ENCODE measurements around the gene AKAP7.
"Not testable (repeated sequence)": the region's sequence is repeated elsewhere in the genome, so short reads cannot be mapped to it uniquely, and the experiment has no call there.

Gene AKAP7

DNA sequence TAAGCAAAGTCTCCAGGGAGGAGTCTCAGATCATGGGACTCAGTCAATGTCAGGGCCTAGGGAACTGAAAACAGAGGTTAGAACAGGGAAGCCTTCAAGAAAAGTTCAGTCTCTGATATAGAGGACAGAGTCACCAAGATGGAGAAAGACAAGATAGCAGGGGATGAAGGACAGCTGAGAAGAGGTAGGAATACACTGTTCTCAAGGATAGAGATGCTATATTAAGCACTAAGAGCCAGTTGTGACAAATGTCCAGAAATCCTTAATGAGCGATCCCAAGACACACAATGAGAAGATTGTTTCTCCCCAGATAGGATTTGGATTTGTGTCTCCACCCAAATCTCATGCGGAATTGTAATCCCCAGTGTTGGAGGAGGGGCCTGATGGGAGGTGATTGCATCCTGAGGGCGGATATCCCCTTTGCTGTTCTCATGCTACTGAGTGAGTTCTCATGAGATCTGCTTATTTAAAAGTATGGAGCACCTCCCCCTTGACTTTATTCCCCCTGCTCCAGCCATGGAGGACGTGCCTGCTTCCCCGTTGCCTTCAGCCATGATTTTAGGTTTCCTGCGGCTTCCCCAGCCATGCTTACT is 168.2 kb downstream of the AKAP7 start:
- DNase-seq: no peak

- no peak for DNase-seq
Observed at GRCh38 chr6:131305037-131305850, 170.0 kb downstream of the AKAP7 start.

DNA sequence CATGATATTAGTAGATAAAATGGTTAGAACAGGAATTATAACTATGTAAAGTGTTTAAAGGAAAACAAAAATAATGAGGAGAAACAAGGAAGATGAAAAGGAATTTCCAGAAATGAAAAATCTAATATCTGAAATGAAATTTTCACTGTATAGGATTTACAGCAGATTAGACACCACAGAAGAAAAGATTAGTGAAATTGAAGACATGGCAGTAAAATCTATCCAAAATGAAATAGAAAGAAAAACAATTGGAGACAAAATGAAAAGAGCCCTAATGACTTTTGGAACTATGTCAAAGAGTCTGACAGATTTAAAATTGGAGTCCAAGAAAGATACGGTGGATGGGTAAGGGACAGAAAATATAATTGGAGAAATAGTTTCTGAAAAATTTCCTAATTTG is 174.2 kb downstream of the AKAP7 start:
- no peak for DNase-seq

DNA sequence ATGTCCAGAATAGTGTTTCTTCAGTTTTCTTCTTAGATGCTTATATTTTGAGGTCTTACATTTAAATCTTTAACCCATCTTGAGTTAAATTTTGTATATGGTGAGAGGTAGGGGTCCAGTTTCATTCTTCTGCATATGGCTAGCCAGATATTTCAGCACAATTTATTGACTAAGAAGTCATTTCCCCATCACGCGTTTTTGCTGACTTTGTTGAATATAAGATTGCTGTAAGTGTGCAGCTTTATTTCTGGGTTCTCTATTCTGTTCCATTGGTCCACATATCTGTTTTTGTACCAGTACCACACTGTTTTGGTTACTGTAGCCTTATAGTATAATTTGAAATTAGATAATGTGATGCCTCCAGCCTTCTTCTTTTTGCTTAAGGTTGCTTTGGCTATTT is 179.6 kb downstream of the AKAP7 start:
- no peak for DNase-seq

GRCh38 chr6:131316654-131317053 is 181.4 kb downstream of the AKAP7 start:
- no peak for DNase-seq

GRCh38 chr6:131317516-131317915 is 182.2 kb downstream of the AKAP7 start:
- no peak for DNase-seq

DNA sequence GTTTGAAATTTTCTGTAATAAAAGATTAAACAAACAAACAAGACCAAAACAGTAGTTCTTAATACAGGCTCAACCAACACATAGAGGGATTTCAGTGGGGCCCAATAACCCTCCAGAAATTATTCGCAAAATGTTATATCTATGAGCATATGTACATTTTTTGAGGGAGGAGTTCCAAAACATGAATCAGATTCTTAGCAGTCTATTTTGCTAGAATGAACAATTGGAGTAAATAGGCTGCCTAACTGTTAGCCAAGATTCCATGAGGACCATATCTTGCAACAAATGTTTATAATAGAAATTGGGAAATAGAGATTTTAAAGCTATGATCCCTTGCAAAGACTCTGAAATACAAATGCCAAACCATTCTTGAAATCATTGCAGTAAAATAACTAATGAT is 186.3 kb downstream of the AKAP7 start:
- DNase-seq: no peak

GRCh38 chr6:131322125-131322524 is 186.9 kb downstream of the AKAP7 start:
- no peak for DNase-seq

GRCh38 chr6:131325669-131326068 is 190.4 kb downstream of the AKAP7 start:
- not testable (repeated sequence) for DNase-seq

DNA sequence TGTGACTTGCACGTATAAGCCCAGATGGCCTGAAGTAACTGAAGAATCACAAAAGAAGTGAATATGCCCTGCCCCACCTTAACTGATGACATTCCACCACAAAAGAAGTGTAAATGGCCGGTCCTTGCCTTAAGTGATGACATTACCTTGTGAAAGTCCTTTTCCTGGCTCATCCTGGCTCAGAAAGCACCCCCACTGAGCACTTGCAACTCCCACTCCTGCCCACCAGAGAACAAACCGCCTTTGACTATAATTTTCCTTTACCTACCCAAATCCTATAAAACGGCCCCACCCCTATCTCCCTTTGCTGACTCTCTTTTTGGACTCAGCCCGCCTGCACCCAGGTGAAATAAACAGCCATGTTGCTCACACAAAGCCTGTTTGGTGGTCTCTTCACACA is 193.5 kb downstream of the AKAP7 start:
- DNase-seq: not testable (repeated sequence)

- DNase-seq: no peak
Observed at GRCh38 chr6:131331151-131331550, 195.9 kb downstream of the AKAP7 start.

DNA sequence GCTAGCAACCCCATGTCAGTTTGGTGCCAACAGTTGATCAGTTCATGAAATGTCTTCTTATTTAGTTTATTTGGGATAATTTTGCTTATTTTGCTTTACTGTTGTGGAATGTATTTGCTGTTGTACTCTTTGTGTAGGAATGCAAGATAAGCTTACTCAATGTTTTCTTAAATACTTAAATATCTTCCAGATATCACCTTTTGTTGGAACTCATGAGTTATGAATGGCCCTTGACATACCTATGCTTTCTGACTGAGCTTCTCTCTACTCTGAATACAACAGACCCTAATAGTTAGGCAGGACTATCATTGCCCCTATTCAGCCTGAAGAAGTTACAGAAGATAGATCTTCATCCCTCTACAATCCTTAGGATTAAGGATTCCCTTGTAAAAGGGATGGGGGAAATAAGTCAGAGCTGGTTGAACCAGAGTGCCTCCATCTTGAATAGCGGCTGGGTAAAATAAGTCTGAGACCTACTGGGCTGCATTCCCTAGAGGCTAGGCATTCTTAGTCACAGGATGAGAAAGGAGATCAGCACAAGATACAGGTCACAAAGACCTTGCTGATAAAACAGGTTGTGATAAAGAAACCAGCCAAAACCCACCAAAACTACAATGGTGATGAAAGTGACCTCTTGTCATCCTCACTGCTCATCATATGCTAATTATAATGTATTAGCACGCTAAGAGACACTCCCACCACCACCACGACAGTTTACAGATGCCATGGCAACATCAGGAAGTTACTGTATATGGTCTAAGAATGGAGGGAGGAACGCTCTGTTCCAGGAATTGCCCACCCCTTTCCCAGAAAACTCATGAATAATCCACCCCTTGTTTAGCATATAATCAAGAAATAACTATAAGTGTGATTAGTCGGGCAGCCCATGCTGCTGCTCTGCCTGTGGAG is 196.9 kb downstream of the AKAP7 start:
- no peak for DNase-seq

Data from NCI-H2227 treated with DMSO at 0.1 percent for 48 hours (cell line).